OCI-LY1 (cell line): ENCODE measurements around the gene PTGES3L.

Experiments
- CTCF ChIP-seq: fragments of 200-600 bp; sonication (generic), shearing (Covaris generic); IDR thresholded peaks from 2 replicates; pipeline ENCODE4 v1.5.1; 2017; ENCODE audit warnings: mild to moderate bottlenecking, antibody characterized with exemption, low read length, moderate library complexity, mixed read lengths
- EZH2 ChIP-seq: fragments of 200-600 bp; sonication (generic), shearing (Covaris generic); IDR thresholded peaks from 2 replicates; pipeline ENCODE4 v1.8.0; 2017; ENCODE audit warnings: borderline replicate concordance, mixed run types, mild to moderate bottlenecking, antibody characterized with exemption, low read length, moderate library complexity, mixed read lengths

DNA sequence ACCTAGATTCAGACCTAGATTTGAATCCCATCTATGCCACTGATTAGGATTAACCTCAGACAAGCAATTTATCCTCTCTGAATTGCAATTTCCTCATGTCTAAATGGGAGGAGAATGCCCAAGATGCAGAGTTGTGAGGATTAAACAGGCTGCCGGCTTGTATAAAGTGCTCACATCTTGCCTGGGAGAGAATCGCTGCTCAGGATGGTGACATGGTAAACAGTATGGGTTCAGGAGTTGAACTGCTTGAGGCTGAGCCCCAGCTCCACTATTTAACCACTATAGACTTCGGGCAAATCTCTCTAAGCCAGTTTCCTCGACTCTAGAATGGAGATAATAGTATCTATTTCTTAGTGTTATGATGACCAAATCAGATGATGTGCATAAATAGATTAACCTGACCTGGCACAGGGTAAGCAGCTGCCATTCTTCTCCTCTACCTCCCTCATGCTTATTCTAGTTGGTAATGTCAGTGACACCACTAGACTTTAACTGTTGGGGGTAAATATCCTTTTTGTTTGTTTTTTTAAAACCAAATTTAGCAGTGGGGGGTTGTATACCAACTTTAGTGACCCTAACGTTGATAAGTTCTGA is 17.6 kb upstream of the PTGES3L start:
- TF ChIP-seq CTCF = no peak
- TF ChIP-seq EZH2 = no peak
